Stimulated activated CD4-positive, alpha-beta T cell treated with anti-CD3 and anti-CD28 coated beads, Interleukin-1b, Interleukin-23, amount 100 ng/mL, for 1 hour (primary cell): Measurements from ENCODE around the gene TMEM198.

Source experiments
- DNase-seq, 2 donors: peaks; one replicate each; pipeline ENCODE4 v3.0.0-alpha.2; 2020; ENCODE audit warnings: low read depth in 2 of 2

The TMEM198 gene

DNA sequence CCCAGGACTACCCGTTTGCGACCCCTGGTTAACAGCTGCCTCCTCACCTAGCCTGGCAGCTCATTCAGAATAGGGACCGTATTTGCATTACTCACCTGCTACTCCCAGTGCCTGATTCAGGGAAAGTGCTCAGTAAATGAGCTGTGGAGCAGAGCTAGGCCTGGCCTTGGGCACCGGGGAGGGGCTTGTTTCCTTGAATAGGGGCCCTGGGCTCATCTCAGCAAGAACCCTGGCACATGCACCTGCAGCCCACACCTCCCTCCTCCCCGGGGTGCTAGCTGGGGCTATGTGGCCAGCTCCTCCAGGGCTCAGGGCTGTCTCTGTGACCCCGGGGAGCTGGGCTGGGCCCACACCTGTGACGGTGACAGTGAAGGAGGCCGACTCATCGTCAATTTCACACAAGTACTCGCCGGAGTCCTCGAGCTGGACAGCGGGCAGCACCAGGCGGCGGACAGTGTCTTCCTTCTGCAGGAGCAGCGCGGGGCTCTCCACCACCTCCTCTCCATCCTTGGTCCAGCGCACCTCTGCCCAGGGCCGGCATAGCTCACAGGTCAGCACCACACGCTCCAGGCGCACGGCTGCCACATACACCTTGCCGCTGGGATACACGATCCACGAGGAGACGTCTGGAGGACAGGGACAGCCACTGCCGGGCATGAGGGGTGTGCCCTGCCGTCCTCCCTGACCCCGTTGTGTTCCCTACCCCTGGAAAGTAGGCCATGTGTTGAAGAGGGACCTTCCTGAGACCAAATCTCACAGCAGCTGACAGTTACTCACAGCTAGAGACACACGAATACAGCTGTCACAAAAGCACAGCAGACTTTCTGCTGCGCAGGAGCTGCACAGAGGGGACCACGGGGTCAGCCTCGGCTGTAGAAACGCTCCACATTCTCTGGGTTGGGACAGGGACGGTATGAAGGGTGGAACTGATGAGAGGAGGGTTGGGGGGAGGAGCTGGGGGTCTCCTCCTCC lies 18.5 kb downstream of the TMEM198 start:
- no peak for DNase-seq

- no peak for DNase-seq
Measured at GRCh38 chr2:219563271-219563928, 19.6 kb downstream of the TMEM198 start.

GRCh38 chr2:219565130-219566080 lies 21.6 kb downstream of the TMEM198 start:
- no peak for DNase-seq

DNA sequence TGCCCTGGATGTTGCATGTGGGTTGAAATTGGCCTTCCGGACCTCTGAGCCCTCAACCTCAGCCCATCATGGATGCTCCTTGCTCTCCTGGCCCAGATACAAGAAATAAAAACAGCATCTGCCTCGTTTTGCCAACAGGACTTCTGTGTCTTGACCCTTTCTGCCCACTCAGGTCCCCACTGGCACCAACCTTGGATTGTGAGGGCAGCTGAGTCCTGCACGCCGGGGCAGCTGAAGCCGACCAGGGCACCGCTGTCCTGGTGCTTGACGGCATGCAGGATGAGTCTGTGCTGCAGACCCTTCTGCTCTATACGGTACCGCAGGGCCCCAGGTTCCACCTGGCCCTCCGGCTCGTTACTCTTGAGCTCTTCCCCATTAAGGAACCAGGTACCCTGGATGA lies 22.8 kb downstream of the TMEM198 start:
- no peak for DNase-seq

DNA sequence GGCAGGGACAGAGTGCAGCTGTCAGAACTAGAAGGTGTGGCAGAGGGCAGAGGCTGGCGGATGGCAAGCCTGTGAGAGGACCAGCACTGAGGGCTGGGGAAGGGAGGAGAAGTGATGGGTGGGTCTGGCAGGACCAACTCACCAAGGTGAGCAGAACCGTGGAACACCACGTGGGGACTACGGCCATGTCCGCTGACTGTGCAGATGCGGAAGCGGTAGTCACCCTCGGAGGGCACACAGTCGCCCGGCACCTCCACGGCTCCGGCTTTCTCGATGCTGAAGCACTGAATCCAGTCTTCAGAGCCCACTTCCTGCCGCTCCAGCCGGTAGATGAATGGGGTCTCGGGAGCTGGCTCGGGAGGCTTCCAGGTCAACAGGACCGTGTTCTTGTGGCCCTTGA lies 23.3 kb downstream of the TMEM198 start:
- no peak for DNase-seq

GRCh38 chr2:219567791-219568361 lies 24.0 kb downstream of the TMEM198 start:
- no peak for DNase-seq

DNA sequence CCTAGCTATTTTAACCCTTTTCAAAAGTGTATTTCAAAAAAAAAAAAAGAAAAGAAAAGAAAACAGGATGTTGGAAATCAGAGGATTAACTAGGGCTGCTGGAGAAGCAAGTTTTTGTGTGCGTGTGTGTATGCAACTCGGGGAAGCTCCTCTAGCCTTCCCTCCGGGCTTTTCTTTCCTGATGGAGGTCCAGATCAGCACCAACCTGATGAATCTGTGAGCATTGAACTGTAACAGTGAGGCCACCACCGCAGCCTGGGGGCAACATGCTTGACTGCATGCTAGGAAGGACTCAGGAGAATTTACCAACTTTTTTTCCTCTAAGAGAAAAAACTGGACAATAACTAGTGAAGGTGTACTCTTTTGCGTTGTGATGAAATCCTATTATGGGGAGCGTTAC lies 25.2 kb downstream of the TMEM198 start:
- DNase-seq = no peak

GRCh38 chr2:219569635-219570034 lies 25.8 kb downstream of the TMEM198 start:
- no peak for DNase-seq

DNA sequence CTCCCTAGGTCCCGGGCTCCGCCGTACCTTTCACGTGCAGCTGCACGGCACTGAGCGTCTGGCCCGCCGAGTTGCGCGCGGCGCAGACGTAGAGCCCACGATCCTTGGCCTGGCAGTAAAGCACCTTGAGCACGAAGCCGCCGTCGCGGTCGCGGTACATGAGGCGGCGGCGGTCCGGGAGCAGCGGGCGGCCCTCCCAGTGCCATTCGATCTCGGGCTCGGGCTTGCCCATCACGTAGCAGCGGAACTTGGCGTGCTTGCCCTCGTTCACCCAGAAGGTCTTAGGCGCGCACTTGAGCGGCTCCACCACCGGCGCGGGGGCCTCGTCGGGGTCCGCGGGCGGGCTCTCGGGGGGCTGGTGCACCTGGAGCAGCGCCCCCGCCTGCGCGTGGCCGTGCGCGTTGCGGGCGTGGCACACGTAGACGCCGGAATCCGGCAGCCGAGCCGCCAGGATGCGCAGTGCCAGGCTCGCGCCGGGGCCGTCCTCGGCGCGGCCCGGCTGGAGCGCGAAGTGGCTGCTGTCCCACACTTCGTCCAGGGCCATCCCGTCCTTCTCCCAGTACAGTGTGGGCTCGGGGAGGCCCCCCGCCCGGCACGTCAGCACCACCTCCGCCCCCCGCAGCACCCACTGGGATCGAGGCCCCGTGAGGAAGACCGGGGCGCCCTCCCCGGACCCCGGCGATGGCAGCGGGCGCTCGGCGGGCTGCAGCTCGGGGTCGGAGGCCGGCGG lies 26.5 kb downstream of the TMEM198 start:
- DNase-seq = no peak

DNA sequence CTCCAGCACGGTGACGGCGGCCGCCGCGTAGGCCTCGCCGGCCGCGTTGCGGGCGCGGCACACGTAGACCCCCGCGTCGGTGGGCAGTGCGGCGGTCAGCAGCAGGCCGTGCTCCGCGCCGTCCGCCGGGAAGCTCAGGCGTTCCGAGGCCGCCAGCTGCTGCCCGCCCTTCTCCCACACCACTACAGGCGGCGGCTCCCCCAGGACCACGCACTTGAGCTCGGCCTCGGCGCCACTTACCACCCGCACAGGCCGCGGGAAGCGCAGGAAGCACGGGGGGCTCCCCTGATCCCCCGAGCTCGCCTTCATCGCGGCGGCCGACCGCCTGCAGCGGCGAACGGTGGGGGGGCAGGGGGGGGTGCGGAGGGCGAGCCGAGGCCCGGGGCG lies 27.1 kb downstream of the TMEM198 start:
- no peak for DNase-seq

GRCh38 chr2:219571311-219572236 lies 27.7 kb downstream of the TMEM198 start, which contains the start of gene OBSL1:
TSS of gene OBSL1 (minus strand) at chr2:219571539. CDS start at chr2:219571232, 307 bp downstream.
- no peak for DNase-seq

DNA sequence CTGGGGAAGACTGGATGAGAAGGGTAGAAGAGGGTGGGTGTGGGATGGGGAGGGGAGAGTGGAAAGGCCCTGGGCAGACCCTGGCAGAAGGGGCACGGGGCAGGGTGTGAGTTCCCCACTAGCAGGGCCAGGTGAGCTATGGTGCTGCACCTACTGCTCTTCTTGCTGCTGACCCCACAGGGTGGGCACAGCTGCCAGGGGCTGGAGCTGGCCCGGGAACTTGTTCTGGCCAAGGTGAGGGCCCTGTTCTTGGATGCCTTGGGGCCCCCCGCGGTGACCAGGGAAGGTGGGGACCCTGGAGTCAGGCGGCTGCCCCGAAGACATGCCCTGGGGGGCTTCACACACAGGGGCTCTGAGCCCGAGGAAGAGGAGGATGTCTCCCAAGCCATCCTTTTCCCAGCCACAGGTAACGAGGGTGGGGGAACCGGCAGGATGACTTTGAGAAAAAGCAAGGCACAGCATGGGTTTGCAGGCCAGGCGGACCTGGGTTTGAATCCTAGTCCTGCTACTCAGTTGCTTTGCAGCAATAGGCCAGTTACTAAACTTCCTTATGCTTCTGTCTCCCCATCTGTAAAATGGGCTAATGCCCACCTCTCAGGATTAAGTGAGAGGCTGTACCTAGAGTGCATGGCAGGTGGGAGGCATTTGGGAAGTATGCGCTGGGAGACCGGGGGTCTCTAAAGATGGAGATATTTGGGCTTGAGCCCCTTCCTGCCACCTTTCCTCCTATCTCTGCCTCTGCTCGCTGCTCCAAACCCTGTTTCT lies 28.6 kb downstream of the TMEM198 start, which contains the start of gene INHA:
TSS of gene INHA (plus strand) at position 74 of the 765 bp plus-strand sequence. CDS start at position 139, 65 bp downstream.
- no peak for DNase-seq

DNA sequence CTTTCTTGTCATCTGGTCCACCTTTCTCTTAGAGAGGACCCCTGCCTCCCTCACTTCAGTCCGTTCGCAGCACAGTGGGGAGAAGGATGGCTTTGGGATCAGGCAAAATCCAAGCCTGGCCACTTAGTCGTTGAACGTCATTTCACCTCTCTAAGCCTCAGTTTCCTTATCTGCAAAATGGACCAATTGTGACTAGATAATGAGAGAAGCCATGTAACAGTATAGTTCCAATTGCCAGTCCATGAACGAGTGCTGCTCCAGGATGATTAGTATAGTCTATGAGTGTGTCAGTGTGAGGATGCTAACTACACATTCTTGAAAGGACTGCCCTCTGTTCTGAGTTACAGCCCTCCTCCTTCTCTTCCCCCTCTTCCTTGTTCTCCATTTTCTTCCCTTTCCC lies 29.3 kb downstream of the TMEM198 start:
- no peak for DNase-seq

- DNase-seq = no peak
Measured at GRCh38 chr2:219574484-219575311, 30.9 kb downstream of the TMEM198 start.

GRCh38 chr2:219575566-219576504 lies 32.0 kb downstream of the TMEM198 start:
- DNase-seq = no peak

DNA sequence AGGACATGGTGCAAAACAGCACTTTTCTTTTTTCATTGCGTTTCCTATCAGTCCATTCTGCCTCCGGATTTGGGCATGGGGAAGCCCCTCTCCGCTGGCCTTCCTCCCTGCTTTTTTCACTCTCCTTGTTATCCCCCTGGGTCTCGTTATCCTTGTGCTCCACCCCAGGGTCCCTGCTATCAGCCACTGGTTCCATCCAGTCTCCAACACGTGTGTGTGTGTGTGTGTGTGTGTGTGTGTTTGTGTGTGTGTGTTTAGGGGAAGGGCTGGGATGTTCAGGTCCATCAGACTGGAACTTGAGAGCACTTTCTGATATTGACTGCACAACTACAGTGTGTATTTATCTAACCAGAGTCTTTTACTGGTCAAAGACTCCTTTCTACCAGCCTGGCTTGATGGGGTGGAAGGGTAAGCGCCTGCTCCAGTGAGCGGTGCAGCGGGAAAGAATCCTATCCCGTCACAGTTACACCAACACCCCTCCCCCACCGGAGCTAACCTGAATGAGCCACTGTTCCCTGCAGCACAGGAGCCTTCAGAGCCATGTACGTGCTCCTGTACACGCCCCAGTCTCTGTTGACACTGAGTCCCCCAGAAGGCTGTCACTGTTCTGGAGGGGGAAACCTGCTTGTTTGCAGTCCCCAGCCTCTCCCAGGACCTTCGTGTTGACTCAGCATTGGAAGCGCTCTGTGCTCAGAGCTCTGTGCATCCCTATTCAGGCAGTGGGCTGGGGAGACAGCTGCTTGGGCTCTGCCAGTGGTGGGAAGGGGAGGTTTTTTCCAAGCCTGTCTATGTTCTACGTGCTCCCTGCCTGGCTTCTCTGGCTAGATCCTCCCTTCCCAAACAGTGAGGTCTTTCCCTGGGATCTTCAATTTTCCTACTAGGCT lies 32.9 kb downstream of the TMEM198 start:
- no peak for DNase-seq
